ENCODE measurements around the gene FIGLA.

GRCh38 chr2:70750320-70750719 lies 40.1 kb downstream of the FIGLA start:
- no peak for TF ChIP-seq CTCF (conservative IDR thresholded peaks at IDR 0.05; ENCODE audit: low read length)
- no peak for TF ChIP-seq EZH2phosphoT487 (IDR thresholded peaks at IDR 0.05; ENCODE audit: borderline replicate concordance)
